ENCODE data around the gene RDM1.
"Not testable (repeated sequence)": the region's sequence is repeated elsewhere in the genome, so short reads cannot be mapped to it uniquely, and the experiment has no call there.

RDM1 gene

GRCh38 chr17:35930211-35931065 is at the start of gene RDM1:
RDM1 (minus strand) TSS chr17:35930773; CDS start chr17:35930727, 46 bp downstream.
- DNase-seq: peak; percentile 60 to 64

GRCh38 chr17:35978346-35978745 is 47.8 kb upstream of the RDM1 start:
- DNase-seq: no peak

- no peak for DNase-seq
Measured at GRCh38 chr17:35977509-35977908, 46.9 kb upstream of the RDM1 start.

- DNase-seq: no peak
Measured at GRCh38 chr17:35973333-35974260, 43.0 kb upstream of the RDM1 start.

GRCh38 chr17:35972945-35973332 is 42.4 kb upstream of the RDM1 start:
- no peak for DNase-seq

- DNase-seq: no peak
Measured at GRCh38 chr17:35972535-35972934, 42.0 kb upstream of the RDM1 start.

GRCh38 chr17:35972066-35972465 is 41.5 kb upstream of the RDM1 start:
- DNase-seq: no peak

GRCh38 chr17:35969558-35970380 is 39.2 kb upstream of the RDM1 start:
- peak; percentile 57 to 63 for DNase-seq

- no peak for DNase-seq
Measured at GRCh38 chr17:35968520-35969054, 38.0 kb upstream of the RDM1 start.

DNA sequence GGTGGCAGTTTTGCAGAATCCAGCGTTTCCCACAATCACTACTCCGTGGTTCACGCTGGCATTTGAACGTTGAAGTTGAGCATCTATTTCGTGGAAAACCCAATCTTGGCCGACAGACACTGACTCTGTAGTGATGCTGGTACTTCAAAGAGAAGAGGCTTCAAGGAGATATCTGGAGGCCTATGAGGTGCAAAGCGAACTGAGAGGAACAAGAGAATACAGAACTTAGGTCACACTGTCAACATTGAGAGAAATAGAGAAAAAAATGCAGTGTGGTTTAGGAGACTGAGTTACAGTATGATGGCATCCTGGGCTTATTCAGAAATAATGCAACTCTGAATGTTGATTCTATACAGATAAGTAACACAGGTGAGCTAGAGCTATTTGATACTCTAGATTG is 34.7 kb upstream of the RDM1 start:
- DNase-seq: no peak

DNA sequence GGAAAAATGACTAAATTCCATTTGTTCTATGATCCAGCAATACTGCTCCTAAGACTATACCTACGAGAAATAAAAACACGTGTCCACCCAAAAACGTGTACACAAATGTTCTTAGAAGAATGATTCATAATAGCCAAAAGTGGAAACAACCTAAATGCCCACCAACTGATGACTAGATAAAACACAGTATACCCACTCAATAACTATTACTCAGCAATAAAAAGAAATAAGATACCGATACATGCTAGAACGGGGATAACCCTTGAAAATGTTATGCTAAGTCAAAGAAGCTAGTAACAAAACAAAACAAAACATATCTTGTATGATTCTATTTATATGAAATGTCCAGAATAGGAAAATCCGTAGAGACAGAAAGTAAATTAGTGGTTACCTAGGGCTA is 33.1 kb upstream of the RDM1 start:
- DNase-seq: no peak

GRCh38 chr17:35953720-35954119 is 23.1 kb upstream of the RDM1 start:
- no peak for DNase-seq

DNA sequence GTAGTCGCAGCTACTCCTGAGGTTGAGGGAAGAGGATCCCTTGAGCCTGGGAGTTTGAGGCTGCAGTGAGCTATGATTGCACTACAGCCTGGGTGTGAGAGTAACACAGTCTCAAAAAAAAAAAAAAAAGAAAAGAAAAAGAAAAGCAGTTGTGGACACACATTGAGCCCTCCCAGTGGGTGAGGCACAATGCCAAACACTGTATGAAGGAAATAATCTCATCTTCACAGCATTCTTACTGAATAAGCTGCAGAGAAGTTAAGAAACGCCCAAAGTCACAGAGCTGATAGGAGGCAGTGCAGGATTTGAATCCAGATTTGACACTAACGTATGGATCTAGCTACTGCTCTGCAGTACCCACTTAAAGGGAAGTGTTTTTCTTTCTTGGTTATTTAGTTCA is 18.8 kb upstream of the RDM1 start:
- DNase-seq: no peak

DNA sequence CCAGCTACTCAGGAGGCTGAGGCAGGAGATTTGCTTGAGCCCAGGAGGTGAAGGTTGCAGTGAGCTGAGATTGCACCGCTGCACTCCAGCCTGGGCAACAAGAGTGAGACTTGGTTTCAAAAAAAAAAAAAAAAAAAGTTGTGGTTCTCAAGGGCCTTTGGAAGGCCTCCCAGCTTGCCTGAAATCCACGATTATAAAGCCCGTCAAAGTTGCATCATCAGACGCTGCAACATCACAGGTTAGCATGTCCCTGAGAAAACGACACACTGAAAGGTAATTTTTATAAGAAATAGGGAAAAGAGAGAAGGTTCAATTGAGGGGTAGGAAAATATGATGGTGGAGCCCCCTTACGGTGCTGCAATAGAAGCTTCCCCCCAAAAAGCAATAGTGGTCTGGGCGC is 17.5 kb upstream of the RDM1 start:
- no peak for DNase-seq

GRCh38 chr17:35947156-35947585 is 16.6 kb upstream of the RDM1 start:
- DNase-seq: peak; percentile 24 to 26

DNA sequence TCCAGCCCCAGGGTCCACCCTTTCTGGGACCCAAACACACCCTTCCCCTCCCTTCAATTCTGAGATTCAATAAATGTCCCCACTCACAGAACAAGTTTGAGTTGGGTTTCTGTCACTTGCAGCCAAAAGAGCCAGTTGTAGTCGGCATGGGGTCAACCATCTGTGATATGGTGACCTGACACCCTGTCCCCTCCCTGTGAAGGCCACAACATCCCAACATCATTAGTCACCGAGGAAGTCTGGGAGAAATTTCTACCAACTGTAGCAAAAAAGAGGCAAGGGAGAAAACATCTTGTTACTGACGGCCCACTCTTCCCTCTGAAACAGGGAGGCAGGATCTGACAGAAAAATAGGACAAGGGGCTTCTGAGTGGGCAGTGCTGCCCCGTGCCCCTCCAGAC is 13.6 kb upstream of the RDM1 start:
- DNase-seq: no peak

DNA sequence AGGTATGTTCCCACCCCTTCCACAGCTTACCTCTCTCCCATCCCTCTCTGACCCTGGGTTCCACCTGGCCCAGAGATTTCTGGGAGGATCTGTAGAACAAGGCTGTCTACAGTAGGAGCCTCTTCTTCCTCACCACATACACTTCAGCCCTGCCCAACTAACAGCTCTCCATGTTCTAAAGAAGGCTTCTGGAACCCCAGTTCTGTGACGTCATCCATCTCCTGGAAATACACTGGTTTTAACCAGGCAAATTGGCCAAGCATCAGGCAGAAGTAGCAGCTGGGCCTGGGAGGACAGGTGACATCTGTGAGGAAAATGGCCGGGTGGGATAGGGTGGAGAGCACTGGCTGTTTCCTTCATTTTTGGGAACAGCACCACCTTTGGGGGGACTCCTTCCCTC is 13.0 kb upstream of the RDM1 start, which contains the start of gene LYZL6:
Gene LYZL6, minus strand, starts transcription at position 177 of the 400 bp plus-strand sequence. CDS start 4,357 bp downstream, outside the sequence.
- DNase-seq: no peak

DNA sequence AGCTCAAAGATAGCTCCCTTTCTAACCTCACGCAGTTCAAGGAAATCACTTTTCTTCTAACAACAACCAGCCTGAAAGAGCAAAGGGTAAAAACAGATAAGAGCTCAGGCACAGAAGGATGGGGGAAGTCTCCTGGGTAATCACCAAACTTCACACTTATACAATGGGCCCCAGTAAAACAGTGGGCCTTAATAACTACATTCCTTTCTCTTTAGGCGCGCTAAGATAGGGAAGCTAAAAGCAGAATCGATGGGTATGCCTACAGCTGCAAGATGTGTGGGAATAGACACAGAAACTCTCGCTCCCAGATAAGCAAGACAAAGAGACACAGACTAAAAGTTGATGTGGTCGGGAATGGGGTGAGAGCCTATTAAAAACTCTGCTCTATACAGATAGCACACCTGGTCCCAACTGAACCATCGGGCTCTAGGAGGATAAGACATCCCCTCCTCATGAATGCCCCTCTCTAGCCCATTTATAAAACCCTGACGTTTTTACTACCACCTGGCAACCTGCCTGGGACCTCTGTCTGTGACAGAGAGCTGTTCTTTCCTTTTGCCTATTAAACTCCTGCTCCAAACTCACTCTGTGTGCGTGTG is 12.1 kb upstream of the RDM1 start:
- DNase-seq: no peak

DNA sequence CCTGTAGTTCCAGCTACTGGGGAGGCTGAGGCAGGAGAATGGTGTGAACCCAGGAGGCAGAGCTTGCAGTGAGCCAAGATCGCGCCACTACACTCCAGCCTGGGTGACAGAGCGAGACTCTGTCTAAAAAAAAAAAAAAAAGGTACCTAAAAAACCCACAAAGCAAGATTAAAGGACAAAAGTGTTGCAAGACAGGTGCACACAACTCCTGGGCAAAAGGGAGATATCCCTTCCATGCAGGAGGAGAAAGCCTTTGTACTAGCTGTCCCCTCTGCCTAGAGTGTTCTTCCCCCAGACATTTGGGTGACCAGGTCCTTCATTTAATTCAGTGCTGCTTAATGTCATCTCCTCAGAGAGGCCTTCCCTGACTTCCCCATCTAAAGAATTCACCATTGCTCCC is 7.9 kb upstream of the RDM1 start:
- DNase-seq: not testable (repeated sequence)

DNA sequence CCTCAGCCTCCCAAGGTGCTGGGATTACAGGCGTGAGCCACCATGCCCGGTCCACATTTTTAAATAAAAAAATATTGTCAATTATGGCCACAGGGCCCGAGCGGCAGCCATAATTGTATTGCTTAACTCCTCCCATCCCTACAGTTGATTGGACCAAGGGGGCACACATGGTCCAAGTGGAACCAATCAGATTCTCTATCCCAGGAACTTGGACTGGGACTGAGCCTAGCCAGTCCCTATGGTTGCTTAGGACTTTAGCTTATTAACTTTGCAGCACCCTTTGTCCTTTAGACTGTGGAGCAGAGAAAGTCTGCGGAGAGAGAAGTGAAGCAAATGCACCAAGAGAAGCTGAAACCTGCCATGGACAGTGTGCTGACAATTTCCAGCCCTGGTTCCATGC is 5.5 kb upstream of the RDM1 start:
- DNase-seq: no peak

GRCh38 chr17:35934760-35935159 is 4.2 kb upstream of the RDM1 start:
- no peak for DNase-seq

- DNase-seq: no peak
Measured at GRCh38 chr17:35932586-35932985, 2.0 kb upstream of the RDM1 start.

All from activated CD4-positive, alpha-beta T cell treated with anti-CD3 and anti-CD28 coated beads, Interleukin-2, amount 50 U/mL, for 4 hours (primary cell).